ENCODE results near the gene APRT. TPM values are rescaled to one million over a fixed set of nuclear protein-coding genes. Genes with fewer than 3 reads are reported as not detected.

The APRT gene
- polyA plus RNA-seq, 3 donors: 123 to 307 (median 233) TPM

- Histone ChIP-seq H4K20me1 (ENCODE audit: insufficient read depth, low read length) (peaks cover 83% of the 10 kb centered on the region), H3K79me2 (ENCODE audit: insufficient read depth, low read length) (peaks cover 35% of the 10 kb centered on the region), H3K27me3 (ENCODE audit: control insufficient read depth in 2 of 2, insufficient read depth in 2 of 2, low read length in 2 of 2) (no peaks in the 10 kb centered on the region), H3K4me3 (replicated peaks in 1 of 3; ENCODE audit: low read depth in 2 of 3, low read length in 3 of 3) (no peak overlapping the region), H2AFZ (ENCODE audit: insufficient read depth, low read depth, low read length, poor library complexity, severe bottlenecking) (no peak overlapping the region), H3K4me2 (replicated peaks; ENCODE audit: extremely low read depth, low read length, poor library complexity, severe bottlenecking) (no peak overlapping the region), H3K4me1 (ENCODE audit: control insufficient read depth in 1 of 2, insufficient read depth in 2 of 2, low read length in 2 of 2) (peaks cover 37 to 38% of the 10 kb centered on the region in 2 donors), H3K9ac (ENCODE audit: insufficient read depth, low read length, poor library complexity, severe bottlenecking) (no peak overlapping the region), H3K36me3 (replicated peaks in 1 of 2; ENCODE audit: control insufficient read depth in 1 of 2, insufficient read depth in 2 of 2, low read length in 2 of 2) (peaks cover 22 to 24% of the 10 kb centered on the region in 2 donors), H3K9me3 (replicated peaks in 1 of 2; ENCODE audit: control insufficient read depth in 1 of 2, insufficient read depth in 1 of 2, low read length in 2 of 2) (no peaks in the 10 kb centered on the region), H3K27ac (ENCODE audit: low read depth in 1 of 2, low read length in 2 of 2) (no peak overlapping the region)
- intact Hi-C loops (cut with micrococcal nuclease): loop anchor here (10.0 kb wide), 2 partner anchors 363 to 653 kb away; partner anchors contain the start of genes SPG7 (in 1 of the 2) and ZNF778 (in 1 of the 2)
- no peaks in the 10 kb centered on the region for H3K9me3 Mint-ChIP-seq
- H3K4me3 Mint-ChIP-seq: no peak overlapping the region
- WGBS (ENCODE audit: insufficient coverage): 98% methylated on average over 19 of the region's 19 CpGs
- peaks cover 26 to 46% of the 10 kb centered on the region in 2 donors for H3K36me3 Mint-ChIP-seq
- DNase-seq: no peak
- H3K4me1 Mint-ChIP-seq: peaks cover 40% of the 10 kb centered on the region
- no peak overlapping the region for H3K27ac Mint-ChIP-seq
- no peak for TF ChIP-seq CTCF (IDR thresholded peaks at IDR 0.05)
- peaks cover 0 to 2% (median 0%) of the 10 kb centered on the region in 3 donors for H3K27me3 Mint-ChIP-seq (ENCODE audit: low read depth in 3 of 3)
These were observed 39.9 kb upstream of the APRT start for GRCh38 chr16:88851616-88852015.

DNA sequence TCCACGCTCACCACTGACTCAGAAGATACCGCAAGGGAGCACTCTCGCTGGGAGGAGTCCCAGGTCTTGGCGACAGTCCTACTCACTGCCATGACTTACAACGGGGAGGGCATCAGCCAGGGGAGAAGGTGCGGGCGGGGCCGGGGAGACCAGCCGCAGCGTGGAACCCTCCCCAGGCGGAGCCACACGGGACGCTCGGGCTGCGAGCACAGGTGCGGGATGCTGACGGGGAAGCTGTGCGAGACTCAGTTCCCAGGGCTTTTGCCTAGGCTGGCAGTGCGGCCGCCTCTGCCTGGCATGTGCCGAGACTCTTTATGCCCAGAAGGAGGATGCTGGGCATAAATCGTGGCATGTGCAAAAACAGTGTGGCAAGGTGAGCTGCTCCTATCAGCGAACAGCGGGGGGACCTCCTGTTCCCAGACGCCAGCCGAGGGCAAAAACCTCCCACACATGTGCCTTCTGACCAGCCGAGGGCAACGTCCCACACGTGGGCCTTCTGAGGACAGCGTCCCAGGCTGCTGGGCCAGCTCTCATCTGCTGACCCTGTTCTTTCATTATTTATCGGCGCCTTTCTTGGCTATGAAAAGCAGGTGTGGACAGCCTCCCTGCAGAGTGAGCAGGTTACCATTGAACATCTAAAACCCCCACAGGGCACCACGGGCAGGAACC, 38.9 kb upstream of the APRT start:
- Histone ChIP-seq H3K27ac (ENCODE audit: low read depth in 1 of 2, low read length in 2 of 2) (no peak overlapping the region), H3K27me3 (ENCODE audit: control insufficient read depth in 2 of 2, insufficient read depth in 2 of 2, low read length in 2 of 2) (no peaks in the 10 kb centered on the region), H3K9me3 (replicated peaks in 1 of 2; ENCODE audit: control insufficient read depth in 1 of 2, insufficient read depth in 1 of 2, low read length in 2 of 2) (no peaks in the 10 kb centered on the region), H3K79me2 (ENCODE audit: insufficient read depth, low read length) (peaks cover 28% of the 10 kb centered on the region), H4K20me1 (ENCODE audit: insufficient read depth, low read length) (peaks cover 87% of the 10 kb centered on the region), H3K36me3 (replicated peaks in 1 of 2; ENCODE audit: control insufficient read depth in 1 of 2, insufficient read depth in 2 of 2, low read length in 2 of 2) (peaks cover 22 to 24% of the 10 kb centered on the region in 2 donors), H3K4me2 (replicated peaks; ENCODE audit: extremely low read depth, low read length, poor library complexity, severe bottlenecking) (no peak overlapping the region), H3K9ac (ENCODE audit: insufficient read depth, low read length, poor library complexity, severe bottlenecking) (no peak overlapping the region), H2AFZ (ENCODE audit: insufficient read depth, low read depth, low read length, poor library complexity, severe bottlenecking) (no peak overlapping the region), H3K4me1 (ENCODE audit: control insufficient read depth in 1 of 2, insufficient read depth in 2 of 2, low read length in 2 of 2) (peaks cover 30 to 31% of the 10 kb centered on the region in 2 donors), H3K4me3 (replicated peaks in 1 of 3; ENCODE audit: low read depth in 2 of 3, low read length in 3 of 3) (no peak overlapping the region)
- Mint-ChIP-seq H3K36me3 (peaks cover 28 to 51% of the 10 kb centered on the region in 2 donors), H3K4me1 (peaks cover 36% of the 10 kb centered on the region), H3K4me3 (no peak overlapping the region), H3K27ac (no peak overlapping the region), H3K9me3 (no peaks in the 10 kb centered on the region), H3K27me3 (ENCODE audit: low read depth in 3 of 3) (peaks cover 0 to 2% (median 0%) of the 10 kb centered on the region in 3 donors)
- no peak for DNase-seq
- TF ChIP-seq CTCF (IDR thresholded peaks at IDR 0.05): no peak
- WGBS (ENCODE audit: insufficient coverage): 98% methylated on average over 31 of the region's 33 CpGs
- intact Hi-C loops (cut with micrococcal nuclease): loop anchor here (10.0 kb wide), 2 partner anchors 364 to 654 kb away; partner anchors contain the start of genes SPG7 (in 1 of the 2) and ZNF778 (in 1 of the 2)
